Esophagus squamous epithelium (tissue), 4 donors: ENCODE measurements around the gene UBE2QL1.

ENCODE experiments used
- CTCF ChIP-seq, 6 experiments: fragments of 450-650 bp in 4 of 6; fragments of 200-600 bp in 2 of 6; sonication (generic) in 2 of 6; IDR thresholded peaks; one replicate each; pipeline ENCODE4 v1.5.1; 2016 to 2019; ENCODE audit warnings: antibody characterized with exemption in 6 of 6, mild to moderate bottlenecking in 4 of 6, moderate library complexity in 4 of 6
- POLR2A ChIP-seq, 4 donors: fragments of 450-650 bp; IDR thresholded peaks; one replicate each; pipeline ENCODE4 v1.6.1; 2017; ENCODE audit warnings: antibody characterized with exemption in 4 of 4, mild to moderate bottlenecking in 4 of 4, moderate library complexity in 3 of 4

- no peak for TF ChIP-seq POLR2A (IDR thresholded peaks at IDR 0.05)
- TF ChIP-seq CTCF (IDR thresholded peaks at IDR 0.05), result no peak
Measured at GRCh38 chr5:6502421-6502820, 53.8 kb downstream of the UBE2QL1 start.
